ENCODE measurements around the gene C9orf50. TPM values are rescaled to one million over a fixed set of nuclear protein-coding genes. Genes with fewer than 3 reads are reported as not detected.

C9orf50 gene
- total and polyA plus RNA-seq, 2 experiments from 2014 or later, result not detected

- no peak for ATAC-seq
- no peak overlapping the region for H3K4me3 Mint-ChIP-seq
- peaks cover 8% of the 10 kb centered on the region for H3K27me3 Mint-ChIP-seq (ENCODE audit: insufficient read depth, low read depth, poor library complexity)
- H3K4me3 ChIP-seq, result no peak overlapping the region
- no peaks in the 10 kb centered on the region for H3K79me2 ChIP-seq (replicated peaks; ENCODE audit: insufficient read depth)
- no peaks in the 10 kb centered on the region for H3K27me3 ChIP-seq (ENCODE audit: insufficient read depth)
- H3K4me1 ChIP-seq (ENCODE audit: insufficient read depth), result no peaks in the 10 kb centered on the region; the same call in 1 of the 2 replicates
- H3K27ac Mint-ChIP-seq, result no peak overlapping the region
- no peak overlapping the region for H3K4me2 ChIP-seq
- no peaks in the 10 kb centered on the region for H4K20me1 ChIP-seq (replicated peaks; ENCODE audit: insufficient read depth)
- no peaks in the 10 kb centered on the region for H3K36me3 ChIP-seq (ENCODE audit: insufficient read depth)
- H3K9me3 Mint-ChIP-seq, result no peaks in the 10 kb centered on the region
- H3K9me2 ChIP-seq (ENCODE audit: insufficient read depth), result no peaks in the 10 kb centered on the region
- no peaks in the 10 kb centered on the region for H3F3A ChIP-seq (replicated peaks; ENCODE audit: low read depth)
- H2AFZ ChIP-seq, result 0 out of 2 replicates have a peak overlapping the region, but pooled peaks have one; percentile 43
- TF ChIP-seq POLR2AphosphoS5 (IDR thresholded peaks at IDR 0.05; ENCODE audit: low read depth) (no peak), JUNB (IDR thresholded peaks at IDR 0.05; ENCODE audit: unreplicated experiment) (no peak), ETS1 (IDR thresholded peaks at IDR 0.05) (no peak), CREB1 (CRISPR knock-in tag; IDR thresholded peaks at IDR 0.05; ENCODE audit: low read depth) (no peak), EZH2 (IDR thresholded peaks at IDR 0.05; ENCODE audit: low read depth, unreplicated experiment) (no peak), REST (IDR thresholded peaks at IDR 0.05; ENCODE audit: unreplicated experiment) (no peak), ZNF114 (CRISPR knock-in tag; IDR thresholded peaks at IDR 0.05) (no peak), ZNF331 (CRISPR knock-in tag; IDR thresholded peaks at IDR 0.05; ENCODE audit: low read depth) (no peak), NANOG (IDR thresholded peaks at IDR 0.05; ENCODE audit: borderline replicate concordance) (no peak), CTCF (conservative IDR thresholded peaks at IDR 0.05; ENCODE audit: low read depth in 2 of 2) (no peak), EZH2phosphoT487 (IDR thresholded peaks at IDR 0.05; ENCODE audit: unreplicated experiment) (no peak), ZNF462 (CRISPR knock-in tag; IDR thresholded peaks at IDR 0.05) (no peak), STAT1 (IDR thresholded peaks at IDR 0.05; ENCODE audit: unreplicated experiment) (no peak)
- H3K36me3 Mint-ChIP-seq (ENCODE audit: low read depth), result no peaks in the 10 kb centered on the region
- H3K27ac ChIP-seq (ENCODE audit: low read depth), result no peak overlapping the region
- no peak for DNase-seq (ENCODE audit: low spot score)
- H3K4me1 Mint-ChIP-seq, result no peaks in the 10 kb centered on the region
Observed at GRCh38 chr9:129654554-129655040, 33.7 kb upstream of the C9orf50 start.

All from GM23338 (cell line).